H1 (cell line): Measurements from ENCODE around the gene EPHA4. TPM values are rescaled to one million over a fixed set of nuclear protein-coding genes. Genes with fewer than 3 reads are reported as not detected.

Experiments used
- CEBPB ChIP-seq: IDR thresholded peaks from 2 replicates; pipeline ENCODE4 v1.6.1; 2012; ENCODE audit warnings: low read depth, low read length
- CTBP2 ChIP-seq: IDR thresholded peaks from 2 replicates; pipeline ENCODE4 v1.7.0; 2011; ENCODE audit warnings: borderline replicate concordance, mild to moderate bottlenecking, moderate library complexity, mixed read lengths, low read length; ENCODE audit not compliant: insufficient read depth, insufficient read length
- EZH2 ChIP-seq: fragments of 200-600 bp; sonication (generic); IDR thresholded peaks from 2 replicates; pipeline ENCODE4 v1.7.1; 2012; ENCODE audit warnings: low read depth, mild to moderate bottlenecking, moderate library complexity, low read length, inconsistent platforms; ENCODE audit not compliant: severe bottlenecking
- FOSL1 ChIP-seq: IDR thresholded peaks from 2 replicates; pipeline ENCODE4 v1.6.1; 2011; ENCODE audit warnings: mild to moderate bottlenecking, low read depth, low read length, moderate library complexity; ENCODE audit not compliant: insufficient read depth
- JUND ChIP-seq: IDR thresholded peaks from 2 replicates; pipeline ENCODE4 v1.6.1; 2011; ENCODE audit warnings: mild to moderate bottlenecking, improper control_type of control experiment, low read length
- KDM1A ChIP-seq: fragments of 200-600, 300-600 bp; sonication (generic); IDR thresholded peaks from 2 replicates; pipeline ENCODE4 v1.7.1; 2016; ENCODE audit warnings: mild to moderate bottlenecking, low read length, borderline replicate concordance
- TAF7 ChIP-seq: optimal IDR thresholded peaks from 2 replicates; pipeline ENCODE3; 2011; ENCODE audit warnings: low read depth, mild to moderate bottlenecking, inconsistent platforms, low read length, moderate library complexity, borderline replicate concordance
- polyA plus RNA-seq, 7 experiments: library from polyadenylated mRNA; depleted of rRNA in 3 of 7; stranded (reverse) in 5 of 7; unstranded in 2 of 7; fragments of >200 nt in 5 of 7; fragments of 200-250 nt in 2 of 7; gene quantifications; 1 replicate in 5 of 7; 2 replicates in 1 of 7; 4 replicates in 1 of 7; pipeline versions ENCODE4 v1.2.1 to v1.2.3, GENCODE V29; 2011 to 2013; ENCODE audit warnings: missing spikeins in 2 of 7, mixed read lengths in 2 of 7
- total RNA-seq: library from RNA; stranded (reverse); fragmentation: NEBNext Ultra II Directional; extraction: Animal tissue kit (Norgen Biotek cat#: 25700); gene quantifications from 2 replicates; pipeline ENCODE4 v1.2.1, GENCODE V29; 2021
- TF ChIP-seq, protein P1 (sequence below): fragments of 300-600 bp; sonication (generic); IDR thresholded peaks from 2 replicates; pipeline ENCODE4 v1.7.1; 2012; ENCODE audit warnings: low read length, moderate library complexity, mild to moderate bottlenecking, inconsistent platforms; ENCODE audit not compliant: insufficient replicate concordance
- TF ChIP-seq, protein P2 (sequence below), 3 experiments: IDR thresholded peaks; 1 replicate in 2 of 3; 2 replicates in 1 of 3; pipeline versions ENCODE4 v1.5.1 to v1.6.1; 2011; ENCODE audit warnings: low read length in 3 of 3, mild to moderate bottlenecking in 3 of 3, inconsistent platforms in 2 of 3, low read depth in 1 of 3, moderate library complexity in 1 of 3; ENCODE audit not compliant: insufficient read depth in 1 of 3; ENCODE audit errors: control extremely low read depth in 1 of 3

EPHA4 gene
- total and polyA plus RNA-seq, 2 of the 8 experiments (the other 6 are each of a cell fraction or from before 2014, with no cell fraction given), result 4.3 to 5.7 TPM

DNA sequence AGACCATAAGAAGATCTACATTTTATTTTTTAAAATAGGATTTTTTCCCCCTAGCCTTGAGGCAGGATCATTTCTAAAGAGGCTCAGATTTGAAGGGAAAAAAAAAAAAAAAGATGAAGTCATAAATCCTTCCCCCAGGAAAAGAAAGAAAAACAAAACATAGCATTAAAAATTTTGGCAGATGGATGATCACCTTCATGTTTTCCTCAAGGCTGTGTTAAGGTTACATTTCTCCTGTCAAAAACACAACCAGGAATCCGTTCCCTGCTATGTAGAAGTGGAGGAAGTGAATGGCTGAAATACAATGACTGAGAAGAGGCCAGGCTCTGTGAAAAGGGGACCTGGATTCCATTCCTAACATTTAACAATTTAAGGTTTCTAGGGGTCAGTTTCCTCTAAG is 56.2 kb downstream of the EPHA4 start (continued):
- TF ChIP-seq, protein P1, sequence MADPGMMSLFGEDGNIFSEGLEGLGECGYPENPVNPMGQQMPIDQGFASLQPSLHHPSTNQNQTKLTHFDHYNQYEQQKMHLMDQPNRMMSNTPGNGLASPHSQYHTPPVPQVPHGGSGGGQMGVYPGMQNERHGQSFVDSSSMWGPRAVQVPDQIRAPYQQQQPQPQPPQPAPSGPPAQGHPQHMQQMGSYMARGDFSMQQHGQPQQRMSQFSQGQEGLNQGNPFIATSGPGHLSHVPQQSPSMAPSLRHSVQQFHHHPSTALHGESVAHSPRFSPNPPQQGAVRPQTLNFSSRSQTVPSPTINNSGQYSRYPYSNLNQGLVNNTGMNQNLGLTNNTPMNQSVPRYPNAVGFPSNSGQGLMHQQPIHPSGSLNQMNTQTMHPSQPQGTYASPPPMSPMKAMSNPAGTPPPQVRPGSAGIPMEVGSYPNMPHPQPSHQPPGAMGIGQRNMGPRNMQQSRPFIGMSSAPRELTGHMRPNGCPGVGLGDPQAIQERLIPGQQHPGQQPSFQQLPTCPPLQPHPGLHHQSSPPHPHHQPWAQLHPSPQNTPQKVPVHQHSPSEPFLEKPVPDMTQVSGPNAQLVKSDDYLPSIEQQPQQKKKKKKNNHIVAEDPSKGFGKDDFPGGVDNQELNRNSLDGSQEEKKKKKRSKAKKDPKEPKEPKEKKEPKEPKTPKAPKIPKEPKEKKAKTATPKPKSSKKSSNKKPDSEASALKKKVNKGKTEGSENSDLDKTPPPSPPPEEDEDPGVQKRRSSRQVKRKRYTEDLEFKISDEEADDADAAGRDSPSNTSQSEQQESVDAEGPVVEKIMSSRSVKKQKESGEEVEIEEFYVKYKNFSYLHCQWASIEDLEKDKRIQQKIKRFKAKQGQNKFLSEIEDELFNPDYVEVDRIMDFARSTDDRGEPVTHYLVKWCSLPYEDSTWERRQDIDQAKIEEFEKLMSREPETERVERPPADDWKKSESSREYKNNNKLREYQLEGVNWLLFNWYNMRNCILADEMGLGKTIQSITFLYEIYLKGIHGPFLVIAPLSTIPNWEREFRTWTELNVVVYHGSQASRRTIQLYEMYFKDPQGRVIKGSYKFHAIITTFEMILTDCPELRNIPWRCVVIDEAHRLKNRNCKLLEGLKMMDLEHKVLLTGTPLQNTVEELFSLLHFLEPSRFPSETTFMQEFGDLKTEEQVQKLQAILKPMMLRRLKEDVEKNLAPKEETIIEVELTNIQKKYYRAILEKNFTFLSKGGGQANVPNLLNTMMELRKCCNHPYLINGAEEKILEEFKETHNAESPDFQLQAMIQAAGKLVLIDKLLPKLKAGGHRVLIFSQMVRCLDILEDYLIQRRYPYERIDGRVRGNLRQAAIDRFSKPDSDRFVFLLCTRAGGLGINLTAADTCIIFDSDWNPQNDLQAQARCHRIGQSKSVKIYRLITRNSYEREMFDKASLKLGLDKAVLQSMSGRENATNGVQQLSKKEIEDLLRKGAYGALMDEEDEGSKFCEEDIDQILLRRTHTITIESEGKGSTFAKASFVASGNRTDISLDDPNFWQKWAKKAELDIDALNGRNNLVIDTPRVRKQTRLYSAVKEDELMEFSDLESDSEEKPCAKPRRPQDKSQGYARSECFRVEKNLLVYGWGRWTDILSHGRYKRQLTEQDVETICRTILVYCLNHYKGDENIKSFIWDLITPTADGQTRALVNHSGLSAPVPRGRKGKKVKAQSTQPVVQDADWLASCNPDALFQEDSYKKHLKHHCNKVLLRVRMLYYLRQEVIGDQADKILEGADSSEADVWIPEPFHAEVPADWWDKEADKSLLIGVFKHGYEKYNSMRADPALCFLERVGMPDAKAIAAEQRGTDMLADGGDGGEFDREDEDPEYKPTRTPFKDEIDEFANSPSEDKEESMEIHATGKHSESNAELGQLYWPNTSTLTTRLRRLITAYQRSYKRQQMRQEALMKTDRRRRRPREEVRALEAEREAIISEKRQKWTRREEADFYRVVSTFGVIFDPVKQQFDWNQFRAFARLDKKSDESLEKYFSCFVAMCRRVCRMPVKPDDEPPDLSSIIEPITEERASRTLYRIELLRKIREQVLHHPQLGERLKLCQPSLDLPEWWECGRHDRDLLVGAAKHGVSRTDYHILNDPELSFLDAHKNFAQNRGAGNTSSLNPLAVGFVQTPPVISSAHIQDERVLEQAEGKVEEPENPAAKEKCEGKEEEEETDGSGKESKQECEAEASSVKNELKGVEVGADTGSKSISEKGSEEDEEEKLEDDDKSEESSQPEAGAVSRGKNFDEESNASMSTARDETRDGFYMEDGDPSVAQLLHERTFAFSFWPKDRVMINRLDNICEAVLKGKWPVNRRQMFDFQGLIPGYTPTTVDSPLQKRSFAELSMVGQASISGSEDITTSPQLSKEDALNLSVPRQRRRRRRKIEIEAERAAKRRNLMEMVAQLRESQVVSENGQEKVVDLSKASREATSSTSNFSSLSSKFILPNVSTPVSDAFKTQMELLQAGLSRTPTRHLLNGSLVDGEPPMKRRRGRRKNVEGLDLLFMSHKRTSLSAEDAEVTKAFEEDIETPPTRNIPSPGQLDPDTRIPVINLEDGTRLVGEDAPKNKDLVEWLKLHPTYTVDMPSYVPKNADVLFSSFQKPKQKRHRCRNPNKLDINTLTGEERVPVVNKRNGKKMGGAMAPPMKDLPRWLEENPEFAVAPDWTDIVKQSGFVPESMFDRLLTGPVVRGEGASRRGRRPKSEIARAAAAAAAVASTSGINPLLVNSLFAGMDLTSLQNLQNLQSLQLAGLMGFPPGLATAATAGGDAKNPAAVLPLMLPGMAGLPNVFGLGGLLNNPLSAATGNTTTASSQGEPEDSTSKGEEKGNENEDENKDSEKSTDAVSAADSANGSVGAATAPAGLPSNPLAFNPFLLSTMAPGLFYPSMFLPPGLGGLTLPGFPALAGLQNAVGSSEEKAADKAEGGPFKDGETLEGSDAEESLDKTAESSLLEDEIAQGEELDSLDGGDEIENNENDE, result no peak
- TF ChIP-seq CEBPB (no peak), EZH2 (no peak), TAF7 (no peak), KDM1A (no peak), CTBP2 (no peak), FOSL1 (no peak), JUND (no peak)
- TF ChIP-seq, protein P2, sequence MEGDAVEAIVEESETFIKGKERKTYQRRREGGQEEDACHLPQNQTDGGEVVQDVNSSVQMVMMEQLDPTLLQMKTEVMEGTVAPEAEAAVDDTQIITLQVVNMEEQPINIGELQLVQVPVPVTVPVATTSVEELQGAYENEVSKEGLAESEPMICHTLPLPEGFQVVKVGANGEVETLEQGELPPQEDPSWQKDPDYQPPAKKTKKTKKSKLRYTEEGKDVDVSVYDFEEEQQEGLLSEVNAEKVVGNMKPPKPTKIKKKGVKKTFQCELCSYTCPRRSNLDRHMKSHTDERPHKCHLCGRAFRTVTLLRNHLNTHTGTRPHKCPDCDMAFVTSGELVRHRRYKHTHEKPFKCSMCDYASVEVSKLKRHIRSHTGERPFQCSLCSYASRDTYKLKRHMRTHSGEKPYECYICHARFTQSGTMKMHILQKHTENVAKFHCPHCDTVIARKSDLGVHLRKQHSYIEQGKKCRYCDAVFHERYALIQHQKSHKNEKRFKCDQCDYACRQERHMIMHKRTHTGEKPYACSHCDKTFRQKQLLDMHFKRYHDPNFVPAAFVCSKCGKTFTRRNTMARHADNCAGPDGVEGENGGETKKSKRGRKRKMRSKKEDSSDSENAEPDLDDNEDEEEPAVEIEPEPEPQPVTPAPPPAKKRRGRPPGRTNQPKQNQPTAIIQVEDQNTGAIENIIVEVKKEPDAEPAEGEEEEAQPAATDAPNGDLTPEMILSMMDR (IDR thresholded peaks at IDR 0.05; ENCODE audit: control extremely low read depth in 1 of 3, insufficient read depth in 1 of 3, low read depth in 1 of 3, low read length in 3 of 3), result no peak
